HEK293 (cell line): ENCODE results near the gene TPRN.
A peak's percentile ranks its signal among the peaks of the same experiment; 100 is the strongest.

Experiments
- CTCF ChIA-PET: fragments of 350-600 bp; formaldehyde crosslinking; extraction: SDS; loops from one replicate; lab custom pipeline; 2021; ENCODE audit warnings: antibody characterized with exemption; lab: Yijun Ruan, JAX
- POLR2A ChIA-PET: fragments of 300-600 bp; formaldehyde crosslinking; extraction: SDS; loops from one replicate; lab custom pipeline; 2020; ENCODE audit warnings: antibody characterized with exemption, inconsistent platforms; lab: Yijun Ruan, JAX
- H3K27ac ChIP-seq: fragments of 200-500 bp; sonication (Bioruptor generic); 2 replicates; pipeline ENCODE4 v1.5.1; 2014; ENCODE audit warnings: low read depth, low read length, control low read depth, inconsistent platforms; ENCODE audit errors: extremely low read depth
- H3K36me3 ChIP-seq, 2 experiments: fragments of 200-500 bp in 1 of 2; sonication (Bioruptor generic) in 1 of 2; 1 replicate in 1 of 2; 2 replicates in 1 of 2; pipeline ENCODE4 v1.5.1; 2014 to 2017; ENCODE audit warnings: inconsistent platforms in 2 of 2, low read length in 2 of 2; ENCODE audit not compliant: control insufficient read depth in 2 of 2, insufficient read depth in 1 of 2
- H3K4me1 ChIP-seq: fragments of 200-500 bp; sonication (Bioruptor generic); 2 replicates; pipeline ENCODE4 v1.5.1; 2014; ENCODE audit warnings: mild to moderate bottlenecking, low read length, inconsistent platforms; ENCODE audit not compliant: control insufficient read depth, insufficient read depth
- H3K4me3 ChIP-seq: 2 replicates; pipeline ENCODE4 v1.5.1; 2011; ENCODE audit warnings: low read depth, mild to moderate bottlenecking, control low read depth, low read length, moderate library complexity
- H3K9me3 ChIP-seq: fragments of 200-500 bp; sonication (Bioruptor generic); 2 replicates; pipeline ENCODE4 v1.5.1; 2014; ENCODE audit warnings: low read depth, low read length, inconsistent platforms; ENCODE audit not compliant: control insufficient read depth, insufficient read depth
- FEZF1 ChIP-seq: fragments of 450-650 bp; formaldehyde crosslinking; IDR thresholded peaks from 2 replicates; pipeline ENCODE4 v1.5.1; 2016; ENCODE audit warnings: missing biosample characterization, missing genetic modification characterization
- HOXC10 ChIP-seq: sonication (generic); formaldehyde crosslinking; IDR thresholded peaks from 2 replicates; pipeline ENCODE4 v1.8.1; 2023; ENCODE audit warnings: mild to moderate bottlenecking, missing genetic modification reagents
- WT1 ChIP-seq: fragments of 450-650 bp; formaldehyde crosslinking; IDR thresholded peaks from 2 replicates; pipeline ENCODE4 v1.5.1; 2016; ENCODE audit warnings: missing biosample characterization, missing genetic modification characterization
- YY2 ChIP-seq: fragments of 450-650 bp; formaldehyde crosslinking; IDR thresholded peaks from 2 replicates; pipeline ENCODE4 v1.5.1; 2016; ENCODE audit warnings: missing biosample characterization, missing genetic modification characterization
- ZBTB17 ChIP-seq: fragments of 450-650 bp; formaldehyde crosslinking; IDR thresholded peaks from 2 replicates; pipeline ENCODE4 v1.5.1; 2016; ENCODE audit warnings: missing biosample characterization, missing genetic modification characterization
- ZFHX2 ChIP-seq: fragments of 450-650 bp; formaldehyde crosslinking; conservative IDR thresholded peaks from 2 replicates; pipeline ENCODE4 v1.5.1; 2016; ENCODE audit warnings: missing biosample characterization, missing genetic modification characterization
- ZNF138 ChIP-seq: fragments of 450-650 bp; formaldehyde crosslinking; IDR thresholded peaks from 2 replicates; pipeline ENCODE4 v1.5.1; 2016; ENCODE audit warnings: missing biosample characterization, missing genetic modification characterization, borderline replicate concordance
- ZNF169 ChIP-seq: fragments of 450-650 bp; formaldehyde crosslinking; IDR thresholded peaks from 2 replicates; pipeline ENCODE4 v1.5.1; 2016; ENCODE audit warnings: missing biosample characterization, missing genetic modification characterization
- ZNF175 ChIP-seq: fragments of 450-650 bp; formaldehyde crosslinking; IDR thresholded peaks from 2 replicates; pipeline ENCODE4 v1.5.1; 2016; ENCODE audit warnings: missing biosample characterization, missing genetic modification characterization
- ZNF184 ChIP-seq: fragments of 450-650 bp; IDR thresholded peaks from 2 replicates; pipeline ENCODE4 v1.5.1; 2018; ENCODE audit warnings: missing biosample characterization, mild to moderate bottlenecking, missing genetic modification characterization
- ZNF19 ChIP-seq: fragments of 450-650 bp; formaldehyde crosslinking; IDR thresholded peaks from 2 replicates; pipeline ENCODE4; 2016; ENCODE audit warnings: missing biosample characterization, missing genetic modification characterization, low read depth
- ZNF23 ChIP-seq: fragments of 450-650 bp; formaldehyde crosslinking; IDR thresholded peaks from 2 replicates; pipeline ENCODE4 v1.5.1; 2016; ENCODE audit warnings: missing biosample characterization, missing genetic modification characterization, borderline replicate concordance
- ZNF350 ChIP-seq: fragments of 450-650 bp; formaldehyde crosslinking; IDR thresholded peaks from 2 replicates; pipeline ENCODE4 v1.5.0; 2017; ENCODE audit warnings: missing biosample characterization, mild to moderate bottlenecking, missing genetic modification characterization
- ZNF423 ChIP-seq: fragments of 450-650 bp; formaldehyde crosslinking; IDR thresholded peaks from 2 replicates; pipeline ENCODE4 v1.5.1; 2016; ENCODE audit warnings: missing biosample characterization, missing genetic modification characterization
- ZNF433 ChIP-seq: fragments of 450-650 bp; formaldehyde crosslinking; IDR thresholded peaks from 2 replicates; pipeline ENCODE4 v1.5.1; 2016; ENCODE audit warnings: missing biosample characterization, missing genetic modification characterization, low read depth
- ZNF560 ChIP-seq: fragments of 450-650 bp; formaldehyde crosslinking; IDR thresholded peaks from 2 replicates; pipeline ENCODE4 v1.5.1; 2017; ENCODE audit warnings: missing biosample characterization, missing genetic modification characterization, borderline replicate concordance
- ZNF561 ChIP-seq: fragments of 450-650 bp; IDR thresholded peaks from 2 replicates; pipeline ENCODE4 v1.5.1; 2018; ENCODE audit warnings: missing biosample characterization, missing genetic modification characterization, borderline replicate concordance
- ZNF600 ChIP-seq: fragments of 450-650 bp; formaldehyde crosslinking; IDR thresholded peaks from 2 replicates; pipeline ENCODE4 v1.5.1; 2016; ENCODE audit warnings: missing biosample characterization, missing genetic modification characterization
- ZNF677 ChIP-seq: fragments of 450-650 bp; IDR thresholded peaks from 2 replicates; pipeline ENCODE4 v1.5.0; 2018; ENCODE audit warnings: missing biosample characterization, mild to moderate bottlenecking, missing genetic modification characterization, moderate library complexity
- ZNF791 ChIP-seq: fragments of 450-650 bp; formaldehyde crosslinking; IDR thresholded peaks from 2 replicates; pipeline ENCODE4 v1.5.1; 2016; ENCODE audit warnings: missing biosample characterization, missing genetic modification characterization
- ZNF837 ChIP-seq: fragments of 450-650 bp; formaldehyde crosslinking; IDR thresholded peaks from 2 replicates; pipeline ENCODE4 v1.5.1; 2016; ENCODE audit warnings: missing biosample characterization, missing genetic modification characterization
- TF ChIP-seq, protein P1 (sequence below): fragments of 450-650 bp; formaldehyde crosslinking; IDR thresholded peaks from 2 replicates; pipeline ENCODE4 v1.5.1; 2016; ENCODE audit warnings: missing biosample characterization, missing genetic modification characterization, borderline replicate concordance
- TF ChIP-seq, protein P2 (sequence below): fragments of 450-650 bp; formaldehyde crosslinking; IDR thresholded peaks from 2 replicates; pipeline ENCODE4 v1.5.1; 2016; ENCODE audit warnings: missing biosample characterization, missing genetic modification characterization, borderline replicate concordance
- TF ChIP-seq, protein P3 (sequence below): fragments of 450-650 bp; formaldehyde crosslinking; IDR thresholded peaks from 2 replicates; pipeline ENCODE4 v1.5.1; 2016; ENCODE audit warnings: missing biosample characterization, missing genetic modification characterization

Gene TPRN

DNA sequence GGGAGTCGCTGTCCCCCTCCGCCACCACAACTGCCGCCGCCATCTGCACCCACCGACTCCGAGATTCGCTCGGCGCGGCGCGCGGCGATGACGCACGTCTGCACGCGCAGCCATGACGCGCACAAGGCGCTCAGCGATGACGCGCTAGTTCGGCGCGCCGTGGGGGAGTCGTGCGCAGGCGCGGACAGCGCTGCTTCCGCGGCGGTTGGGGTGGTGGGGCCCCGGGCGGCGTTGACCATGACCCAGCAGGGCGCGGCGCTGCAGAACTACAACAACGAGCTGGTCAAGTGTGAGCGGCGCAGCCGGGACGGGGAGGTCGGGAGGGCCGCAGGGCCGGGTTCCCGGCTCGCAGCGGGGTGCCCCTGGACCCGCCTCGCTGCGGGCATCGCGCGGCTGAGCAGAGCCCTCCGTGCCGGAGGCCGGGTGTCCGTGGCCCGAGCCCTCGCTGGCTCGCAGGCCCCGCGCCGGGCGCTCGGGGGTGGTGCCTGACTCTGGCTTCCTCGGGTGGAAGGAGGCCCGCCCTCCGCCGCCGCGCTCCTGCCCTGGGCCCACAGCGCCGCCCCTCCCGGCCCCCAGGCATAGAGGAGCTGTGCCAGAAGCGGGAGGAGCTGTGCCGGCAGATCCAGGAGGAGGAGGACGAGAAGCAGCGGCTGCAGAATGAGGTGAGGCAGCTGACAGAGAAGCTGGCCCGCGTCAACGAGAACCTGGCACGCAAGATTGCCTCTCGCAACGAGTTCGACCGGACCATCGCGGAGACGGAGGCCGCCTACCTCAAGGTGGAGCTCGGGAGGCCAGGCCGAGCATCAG, 11.8 kb downstream of the TPRN start, which contains the start of the genes ANAPC2 and SSNA1 (continued):
- TF ChIP-seq, protein P1, sequence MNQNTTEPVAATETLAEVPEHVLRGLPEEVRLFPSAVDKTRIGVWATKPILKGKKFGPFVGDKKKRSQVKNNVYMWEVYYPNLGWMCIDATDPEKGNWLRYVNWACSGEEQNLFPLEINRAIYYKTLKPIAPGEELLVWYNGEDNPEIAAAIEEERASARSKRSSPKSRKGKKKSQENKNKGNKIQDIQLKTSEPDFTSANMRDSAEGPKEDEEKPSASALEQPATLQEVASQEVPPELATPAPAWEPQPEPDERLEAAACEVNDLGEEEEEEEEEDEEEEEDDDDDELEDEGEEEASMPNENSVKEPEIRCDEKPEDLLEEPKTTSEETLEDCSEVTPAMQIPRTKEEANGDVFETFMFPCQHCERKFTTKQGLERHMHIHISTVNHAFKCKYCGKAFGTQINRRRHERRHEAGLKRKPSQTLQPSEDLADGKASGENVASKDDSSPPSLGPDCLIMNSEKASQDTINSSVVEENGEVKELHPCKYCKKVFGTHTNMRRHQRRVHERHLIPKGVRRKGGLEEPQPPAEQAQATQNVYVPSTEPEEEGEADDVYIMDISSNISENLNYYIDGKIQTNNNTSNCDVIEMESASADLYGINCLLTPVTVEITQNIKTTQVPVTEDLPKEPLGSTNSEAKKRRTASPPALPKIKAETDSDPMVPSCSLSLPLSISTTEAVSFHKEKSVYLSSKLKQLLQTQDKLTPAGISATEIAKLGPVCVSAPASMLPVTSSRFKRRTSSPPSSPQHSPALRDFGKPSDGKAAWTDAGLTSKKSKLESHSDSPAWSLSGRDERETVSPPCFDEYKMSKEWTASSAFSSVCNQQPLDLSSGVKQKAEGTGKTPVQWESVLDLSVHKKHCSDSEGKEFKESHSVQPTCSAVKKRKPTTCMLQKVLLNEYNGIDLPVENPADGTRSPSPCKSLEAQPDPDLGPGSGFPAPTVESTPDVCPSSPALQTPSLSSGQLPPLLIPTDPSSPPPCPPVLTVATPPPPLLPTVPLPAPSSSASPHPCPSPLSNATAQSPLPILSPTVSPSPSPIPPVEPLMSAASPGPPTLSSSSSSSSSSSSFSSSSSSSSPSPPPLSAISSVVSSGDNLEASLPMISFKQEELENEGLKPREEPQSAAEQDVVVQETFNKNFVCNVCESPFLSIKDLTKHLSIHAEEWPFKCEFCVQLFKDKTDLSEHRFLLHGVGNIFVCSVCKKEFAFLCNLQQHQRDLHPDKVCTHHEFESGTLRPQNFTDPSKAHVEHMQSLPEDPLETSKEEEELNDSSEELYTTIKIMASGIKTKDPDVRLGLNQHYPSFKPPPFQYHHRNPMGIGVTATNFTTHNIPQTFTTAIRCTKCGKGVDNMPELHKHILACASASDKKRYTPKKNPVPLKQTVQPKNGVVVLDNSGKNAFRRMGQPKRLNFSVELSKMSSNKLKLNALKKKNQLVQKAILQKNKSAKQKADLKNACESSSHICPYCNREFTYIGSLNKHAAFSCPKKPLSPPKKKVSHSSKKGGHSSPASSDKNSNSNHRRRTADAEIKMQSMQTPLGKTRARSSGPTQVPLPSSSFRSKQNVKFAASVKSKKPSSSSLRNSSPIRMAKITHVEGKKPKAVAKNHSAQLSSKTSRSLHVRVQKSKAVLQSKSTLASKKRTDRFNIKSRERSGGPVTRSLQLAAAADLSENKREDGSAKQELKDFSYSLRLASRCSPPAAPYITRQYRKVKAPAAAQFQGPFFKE (tag by site-specific recombination): no peak
- peak; percentile 84 for TF ChIP-seq ZBTB17 (tag by site-specific recombination)
- peak; percentile 53 for TF ChIP-seq ZFHX2 (tag by site-specific recombination)
- TF ChIP-seq ZNF677: no peak
- no peak for TF ChIP-seq ZNF423
- TF ChIP-seq ZNF175: no peak
- 0 out of 2 replicates have a peak, but pooled peaks have one; percentile 14 for TF ChIP-seq FEZF1 (tag by site-specific recombination)
- no peak for TF ChIP-seq ZNF560 (tag by site-specific recombination)
- no peak for TF ChIP-seq ZNF433 (tag by site-specific recombination)
- TF ChIP-seq, protein P2, sequence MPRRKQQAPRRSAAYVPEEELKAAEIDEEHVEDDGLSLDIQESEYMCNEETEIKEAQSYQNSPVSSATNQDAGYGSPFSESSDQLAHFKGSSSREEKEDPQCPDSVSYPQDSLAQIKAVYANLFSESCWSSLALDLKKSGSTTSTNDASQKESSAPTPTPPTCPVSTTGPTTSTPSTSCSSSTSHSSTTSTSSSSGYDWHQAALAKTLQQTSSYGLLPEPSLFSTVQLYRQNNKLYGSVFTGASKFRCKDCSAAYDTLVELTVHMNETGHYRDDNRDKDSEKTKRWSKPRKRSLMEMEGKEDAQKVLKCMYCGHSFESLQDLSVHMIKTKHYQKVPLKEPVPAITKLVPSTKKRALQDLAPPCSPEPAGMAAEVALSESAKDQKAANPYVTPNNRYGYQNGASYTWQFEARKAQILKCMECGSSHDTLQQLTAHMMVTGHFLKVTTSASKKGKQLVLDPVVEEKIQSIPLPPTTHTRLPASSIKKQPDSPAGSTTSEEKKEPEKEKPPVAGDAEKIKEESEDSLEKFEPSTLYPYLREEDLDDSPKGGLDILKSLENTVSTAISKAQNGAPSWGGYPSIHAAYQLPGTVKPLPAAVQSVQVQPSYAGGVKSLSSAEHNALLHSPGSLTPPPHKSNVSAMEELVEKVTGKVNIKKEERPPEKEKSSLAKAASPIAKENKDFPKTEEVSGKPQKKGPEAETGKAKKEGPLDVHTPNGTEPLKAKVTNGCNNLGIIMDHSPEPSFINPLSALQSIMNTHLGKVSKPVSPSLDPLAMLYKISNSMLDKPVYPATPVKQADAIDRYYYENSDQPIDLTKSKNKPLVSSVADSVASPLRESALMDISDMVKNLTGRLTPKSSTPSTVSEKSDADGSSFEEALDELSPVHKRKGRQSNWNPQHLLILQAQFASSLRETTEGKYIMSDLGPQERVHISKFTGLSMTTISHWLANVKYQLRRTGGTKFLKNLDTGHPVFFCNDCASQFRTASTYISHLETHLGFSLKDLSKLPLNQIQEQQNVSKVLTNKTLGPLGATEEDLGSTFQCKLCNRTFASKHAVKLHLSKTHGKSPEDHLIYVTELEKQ (tag by site-specific recombination): peak; percentile 35; the same call in 1 of the 2 replicates
- TF ChIP-seq ZNF791 (tag by site-specific recombination): no peak
- TF ChIP-seq ZNF350 (tag by site-specific recombination): no peak
- 0 out of 2 replicates have a peak, but pooled peaks have one; percentile 76 for TF ChIP-seq HOXC10

DNA sequence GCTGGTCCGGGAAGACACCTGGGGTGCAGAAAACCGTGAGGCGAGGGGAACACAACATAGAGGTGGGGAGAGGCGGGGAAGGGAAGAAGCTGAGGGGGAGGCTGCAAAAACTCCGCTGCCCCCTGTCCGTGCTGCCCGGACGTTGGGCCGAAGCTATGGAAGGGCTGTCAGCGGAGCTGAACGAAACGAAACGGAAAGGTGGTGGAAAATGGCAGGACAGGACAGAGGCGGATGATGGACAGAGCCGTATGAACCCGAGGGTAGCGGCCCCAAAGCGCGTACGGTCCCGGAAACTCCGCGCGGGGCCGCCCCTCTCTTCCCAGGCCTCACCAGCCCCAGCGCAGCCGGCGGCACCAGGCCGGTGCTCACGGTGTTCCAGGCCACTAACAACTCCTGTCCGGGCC, 12.5 kb downstream of the TPRN start:
- CTCF ChIA-PET: interaction anchor here (0.8 to 3.5 kb wide), 9 partner anchors 10 to 68 kb away, joined by 3 to 22 read pairs (median 4); partner anchors contain the start of genes RNF224 and TPRN
- peak overlapping the region; percentile 92 for H3K4me3 ChIP-seq
- no peaks in the 10 kb centered on the region for H3K9me3 ChIP-seq
- POLR2A ChIA-PET: interaction anchor here (1.4 to 7.1 kb wide), 12 partner anchors 10 to 102 kb away, joined by 5 to 178 read pairs (median 24); partner anchors contain the start of genes LRRC26, MAN1B1, NDOR1 and RNF224
- peak overlapping the region; percentile 92 for H3K27ac ChIP-seq
- H3K36me3 ChIP-seq: peaks cover 0 to 75% of the 10 kb centered on the region in 2 experiments; a peak in 1 of 3 replicates
- H3K4me1 ChIP-seq: peaks cover 11% of the 10 kb centered on the region
- TF ChIP-seq ZNF561 (tag by site-specific recombination) (no peak), ZNF837 (peak; percentile 88; the same call in 1 of the 2 replicates), ZNF23 (tag by site-specific recombination) (no peak), WT1 (no peak; the same call in 1 of the 2 replicates), ZNF600 (tag by site-specific recombination) (peak; percentile 36; the same call in 1 of the 2 replicates), ZNF184 (tag by site-specific recombination) (no peak), ZNF138 (peak; percentile 43; the same call in 1 of the 2 replicates), YY2 (tag by site-specific recombination) (no peak), ZNF19 (tag by site-specific recombination) (no peak), ZNF169 (tag by site-specific recombination) (no peak)
- TF ChIP-seq, protein P3, sequence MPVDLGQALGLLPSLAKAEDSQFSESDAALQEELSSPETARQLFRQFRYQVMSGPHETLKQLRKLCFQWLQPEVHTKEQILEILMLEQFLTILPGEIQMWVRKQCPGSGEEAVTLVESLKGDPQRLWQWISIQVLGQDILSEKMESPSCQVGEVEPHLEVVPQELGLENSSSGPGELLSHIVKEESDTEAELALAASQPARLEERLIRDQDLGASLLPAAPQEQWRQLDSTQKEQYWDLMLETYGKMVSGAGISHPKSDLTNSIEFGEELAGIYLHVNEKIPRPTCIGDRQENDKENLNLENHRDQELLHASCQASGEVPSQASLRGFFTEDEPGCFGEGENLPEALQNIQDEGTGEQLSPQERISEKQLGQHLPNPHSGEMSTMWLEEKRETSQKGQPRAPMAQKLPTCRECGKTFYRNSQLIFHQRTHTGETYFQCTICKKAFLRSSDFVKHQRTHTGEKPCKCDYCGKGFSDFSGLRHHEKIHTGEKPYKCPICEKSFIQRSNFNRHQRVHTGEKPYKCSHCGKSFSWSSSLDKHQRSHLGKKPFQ: no peak
